22Rv1 (cell line): ENCODE data around the gene SDK1.

Experiments
- CTCF ChIP-seq: fragments of 450-650 bp; IDR thresholded peaks from 2 replicates; pipeline ENCODE4 v1.5.1; 2017; ENCODE audit warnings: mild to moderate bottlenecking
- ZFX ChIP-seq: fragments of 450-650 bp; IDR thresholded peaks from 2 replicates; pipeline ENCODE4 v1.6.1; 2017; ENCODE audit warnings: antibody characterized with exemption, borderline replicate concordance

- no peak for TF ChIP-seq ZFX
- no peak for TF ChIP-seq CTCF
Measured at GRCh38 chr7:3283130-3283704, 17.8 kb upstream of the SDK1 start.
